PC-9 (cell line): ENCODE measurements around the gene KAZALD1. TPM values are rescaled to one million over a fixed set of nuclear protein-coding genes. Genes with fewer than 3 reads are reported as not detected.

Experiments used
- BruUV-seq: library from RNA; stranded (reverse); fragments of 400-500 nt; replicated peaks from 2 replicates; lab custom pipeline; 2021; lab: Mats Ljungman, UMichigan
- CTCF ChIA-PET: fragments of 300-600 bp; sonication (Branson Sonifier 250); formaldehyde crosslinking; loops from one replicate; lab custom pipeline; 2022; ENCODE audit warnings: antibody characterized with exemption; lab: Charles Lee
- POLR2A ChIA-PET: fragments of 300-600 bp; sonication (Branson Sonifier 250); formaldehyde crosslinking; loops from one replicate; lab custom pipeline; 2022; ENCODE audit warnings: antibody characterized with exemption; ENCODE audit not compliant: unreplicated experiment; lab: Charles Lee
- DNase-seq, 2 experiments: peaks; one replicate each; pipeline versions ENCODE4 v3.0.0 to v3.0.0-alpha.2; 2015 to 2022; ENCODE audit warnings: mixed read lengths in 1 of 2
- H2AFZ ChIP-seq: fragments of 200-600 bp; sonication (generic); 2 replicates; pipeline ENCODE4 v1.8.1; 2017; ENCODE audit warnings: antibody characterized with exemption
- H3F3A ChIP-seq: fragments of 200-600 bp; sonication (generic); 2 replicates; pipeline ENCODE4 v1.8.1; 2017; ENCODE audit warnings: antibody characterized with exemption, mild to moderate bottlenecking, low read depth; ENCODE audit not compliant: insufficient read depth
- H3K27ac ChIP-seq: fragments of 200-600 bp; sonication (generic); 2 replicates; pipeline ENCODE4 v1.6.1; 2016; ENCODE audit warnings: mixed run types
- H3K27me3 ChIP-seq: fragments of 200-600 bp; sonication (generic); 2 replicates; pipeline ENCODE4 v1.6.1; 2016; ENCODE audit warnings: low read depth, mixed run types; ENCODE audit not compliant: insufficient read depth
- H3K36me3 ChIP-seq: fragments of 200-600 bp; sonication (generic); 2 replicates; pipeline ENCODE4 v1.6.1; 2016; ENCODE audit warnings: low read depth, mixed run types
- H3K4me1 ChIP-seq: fragments of 200-600 bp; sonication (generic); replicated peaks from 2 replicates; pipeline ENCODE4 v1.6.1; 2016; ENCODE audit warnings: mixed run types; ENCODE audit not compliant: insufficient read depth
- H3K4me2 ChIP-seq: fragments of 200-600 bp; sonication (generic); 2 replicates; pipeline ENCODE4 v1.6.1; 2017; ENCODE audit warnings: mixed run types
- H3K4me3 ChIP-seq: fragments of 200-600 bp; sonication (generic); 2 replicates; pipeline ENCODE4 v1.6.1; 2016; ENCODE audit warnings: mixed run types
- H3K79me2 ChIP-seq: fragments of 200-600 bp; sonication (generic); 2 replicates; pipeline ENCODE4 v1.6.1; 2017; ENCODE audit warnings: low read depth, mixed run types
- H3K9me2 ChIP-seq: fragments of 200-600 bp; sonication (generic); 2 replicates; pipeline ENCODE4 v1.8.1; 2017; ENCODE audit warnings: mild to moderate bottlenecking; ENCODE audit not compliant: insufficient read depth
- H3K9me3 ChIP-seq: fragments of 200-600 bp; sonication (generic); 2 replicates; pipeline ENCODE4 v1.8.1; 2016; ENCODE audit warnings: low read depth; ENCODE audit not compliant: insufficient read depth
- H4K20me1 ChIP-seq: fragments of 200-600 bp; sonication (generic); 2 replicates; pipeline ENCODE4 v1.8.1; 2017; ENCODE audit not compliant: insufficient read depth
- EZH2 ChIP-seq: fragments of 200-600 bp; sonication (generic); IDR thresholded peaks from 2 replicates; pipeline ENCODE4 v1.8.0; 2017; ENCODE audit warnings: antibody characterized with exemption, low read depth
- intact Hi-C: fragments of 100-400 bp; cut with micrococcal nuclease; formaldehyde crosslinking; loops from one replicate; pipeline ENCODE4 v1.10.0; 2022; ENCODE audit not compliant: unreplicated experiment
- total RNA-seq: library from RNA; stranded (reverse); gene quantifications from 2 replicates; pipeline ENCODE4 v1.2.3, GENCODE V29; 2021
- TF ChIP-seq, protein P1 (sequence below): fragments of 200-600 bp; sonication (generic); conservative IDR thresholded peaks from 2 replicates; pipeline ENCODE4 v1.6.1; 2017; ENCODE audit warnings: mixed run types, antibody characterized with exemption, mild to moderate bottlenecking, moderate library complexity

KAZALD1 gene
- total RNA-seq, 1 experiment from 2014 or later, result 19.7 TPM

DNA sequence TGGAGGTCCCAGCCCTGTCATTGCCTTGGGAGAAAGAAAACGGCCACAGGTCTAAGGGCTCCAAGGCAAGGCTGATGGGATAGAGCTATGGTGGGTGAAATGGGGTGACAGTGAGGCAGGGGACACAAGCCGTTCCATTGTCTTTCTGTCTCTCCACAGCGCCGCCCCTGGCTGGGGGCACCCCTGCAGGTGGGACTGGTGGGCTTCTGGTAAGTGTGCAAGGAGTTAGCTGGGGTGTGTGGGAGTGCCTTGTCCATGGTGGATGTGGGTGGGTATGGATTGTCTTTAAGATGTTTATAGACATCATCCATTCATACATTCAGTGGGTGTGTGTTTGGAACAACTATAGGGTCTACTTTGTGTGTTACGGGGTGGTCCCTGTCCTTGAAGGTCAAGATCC lies 23.3 kb upstream of the KAZALD1 start:
- Histone ChIP-seq H3K36me3 (no peaks in the 10 kb centered on the region), H3F3A (peaks cover 6% of the 10 kb centered on the region), H4K20me1 (no peaks in the 10 kb centered on the region), H3K79me2 (no peaks in the 10 kb centered on the region), H3K4me2 (no peak overlapping the region), H3K27ac (no peak overlapping the region), H3K4me3 (no peak overlapping the region), H3K27me3 (no peaks in the 10 kb centered on the region), H3K9me3 (no peaks in the 10 kb centered on the region), H3K4me1 (peaks cover 17% of the 10 kb centered on the region), H2AFZ (no peak overlapping the region), H3K9me2 (no peaks in the 10 kb centered on the region)
- POLR2A ChIA-PET, result no interaction called here
- no peak for DNase-seq
- BruUV-seq, result no TSS peak
- CTCF ChIA-PET, result no interaction called here
- intact Hi-C loops, result no loop called here
- TF ChIP-seq, protein P1, sequence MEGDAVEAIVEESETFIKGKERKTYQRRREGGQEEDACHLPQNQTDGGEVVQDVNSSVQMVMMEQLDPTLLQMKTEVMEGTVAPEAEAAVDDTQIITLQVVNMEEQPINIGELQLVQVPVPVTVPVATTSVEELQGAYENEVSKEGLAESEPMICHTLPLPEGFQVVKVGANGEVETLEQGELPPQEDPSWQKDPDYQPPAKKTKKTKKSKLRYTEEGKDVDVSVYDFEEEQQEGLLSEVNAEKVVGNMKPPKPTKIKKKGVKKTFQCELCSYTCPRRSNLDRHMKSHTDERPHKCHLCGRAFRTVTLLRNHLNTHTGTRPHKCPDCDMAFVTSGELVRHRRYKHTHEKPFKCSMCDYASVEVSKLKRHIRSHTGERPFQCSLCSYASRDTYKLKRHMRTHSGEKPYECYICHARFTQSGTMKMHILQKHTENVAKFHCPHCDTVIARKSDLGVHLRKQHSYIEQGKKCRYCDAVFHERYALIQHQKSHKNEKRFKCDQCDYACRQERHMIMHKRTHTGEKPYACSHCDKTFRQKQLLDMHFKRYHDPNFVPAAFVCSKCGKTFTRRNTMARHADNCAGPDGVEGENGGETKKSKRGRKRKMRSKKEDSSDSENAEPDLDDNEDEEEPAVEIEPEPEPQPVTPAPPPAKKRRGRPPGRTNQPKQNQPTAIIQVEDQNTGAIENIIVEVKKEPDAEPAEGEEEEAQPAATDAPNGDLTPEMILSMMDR, result no peak
- TF ChIP-seq EZH2, result no peak

DNA sequence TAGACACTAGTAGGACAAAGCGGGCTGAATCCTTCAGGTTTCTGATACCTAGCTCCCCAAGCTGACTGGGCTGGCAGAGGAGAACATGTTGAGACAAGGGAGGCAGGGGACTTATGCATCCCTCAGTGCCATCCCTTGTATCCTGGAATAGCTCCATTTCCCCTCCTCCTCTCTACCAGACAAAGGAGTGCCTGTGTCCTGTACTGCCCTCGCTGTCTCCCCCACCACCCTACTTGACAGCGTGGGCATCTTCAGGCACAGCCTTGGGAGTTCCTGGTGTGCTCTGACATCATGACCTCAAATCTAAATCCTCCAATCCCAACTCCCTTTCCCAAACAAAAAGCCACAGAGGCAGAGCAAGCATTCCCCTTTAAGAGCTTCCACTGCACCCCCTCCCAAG lies 21.7 kb upstream of the KAZALD1 start:
- H3F3A ChIP-seq, result peaks cover 9% of the 10 kb centered on the region
- H2AFZ ChIP-seq, result no peak overlapping the region
- DNase-seq, result no peak
- no peaks in the 10 kb centered on the region for H3K36me3 ChIP-seq
- H3K4me1 ChIP-seq, result peaks cover 21% of the 10 kb centered on the region
- H3K9me2 ChIP-seq, result no peaks in the 10 kb centered on the region
- ChIA-PET POLR2A (no interaction called here), CTCF (interaction anchor here (0.7 kb wide), 1 partner anchor 71 kb away, joined by 3 read pairs; no protein-coding TSS in a partner anchor)
- no peaks in the 10 kb centered on the region for H3K9me3 ChIP-seq
- no peaks in the 10 kb centered on the region for H3K27me3 ChIP-seq
- H3K4me3 ChIP-seq, result no peak overlapping the region
- TF ChIP-seq, protein P1, result no peak
- TF ChIP-seq EZH2, result no peak
- no peaks in the 10 kb centered on the region for H4K20me1 ChIP-seq
- no peak overlapping the region for H3K4me2 ChIP-seq
- no TSS peak for BruUV-seq
- intact Hi-C loops, result loop anchor here (10.0 kb wide), 1 partner anchor 535 kb away; no protein-coding TSS in a partner anchor
- no peak overlapping the region for H3K27ac ChIP-seq
- H3K79me2 ChIP-seq, result no peaks in the 10 kb centered on the region

DNA sequence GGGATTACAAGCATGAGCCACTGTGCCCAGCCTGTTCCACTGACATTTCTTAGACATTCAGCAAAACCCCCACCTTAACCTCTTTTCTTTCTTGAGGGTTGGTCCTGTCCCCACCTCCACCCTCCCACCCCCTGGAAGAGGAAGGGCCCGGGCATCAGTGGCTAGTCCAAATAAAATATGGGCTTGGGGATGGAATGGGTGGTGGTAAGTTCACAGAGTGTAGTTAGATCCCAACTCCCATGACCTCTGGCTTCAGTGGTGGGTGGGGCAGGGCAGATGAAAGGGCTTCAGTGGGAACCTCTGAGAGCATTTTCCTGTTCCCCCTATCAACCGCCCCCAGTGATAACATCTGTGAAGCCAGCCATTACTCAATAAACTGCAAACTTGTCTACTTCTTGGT lies 20.9 kb upstream of the KAZALD1 start:
- no peak overlapping the region for H3K4me3 ChIP-seq
- H3K9me3 ChIP-seq, result no peaks in the 10 kb centered on the region
- no peak overlapping the region for H2AFZ ChIP-seq
- ChIA-PET POLR2A (no interaction called here), CTCF (interaction anchor here (0.7 to 1.0 kb wide), 2 partner anchors 10 to 83 kb away, joined by 16 to 17 read pairs; partner anchors contain the start of genes PDZD7 and SFXN3)
- intact Hi-C loops, result loop anchor here (1.0 to 10.0 kb wide), 2 partner anchors 101 to 534 kb away; no protein-coding TSS in a partner anchor
- H3K4me1 ChIP-seq, result peaks cover 21% of the 10 kb centered on the region
- no peak overlapping the region for H3K4me2 ChIP-seq
- BruUV-seq, result no TSS peak
- no peaks in the 10 kb centered on the region for H3K36me3 ChIP-seq
- no peaks in the 10 kb centered on the region for H4K20me1 ChIP-seq
- H3K79me2 ChIP-seq, result no peaks in the 10 kb centered on the region
- no peaks in the 10 kb centered on the region for H3K9me2 ChIP-seq
- no peak overlapping the region for H3K27ac ChIP-seq
- peaks cover 9% of the 10 kb centered on the region for H3F3A ChIP-seq
- H3K27me3 ChIP-seq, result no peaks in the 10 kb centered on the region
- DNase-seq, result no peak
- TF ChIP-seq EZH2, result no peak
- TF ChIP-seq, protein P1, result no peak
